ENCODE results near the gene AMER3.
"Not testable (repeated sequence)": the region's sequence is repeated elsewhere in the genome, so short reads cannot be mapped to it uniquely, and the experiment has no call there.

The AMER3 gene

GRCh38 chr2:130755256-130756052, at the start of gene AMER3:
TSS of gene AMER3 (plus strand) at chr2:130755540. CDS start at chr2:130762073, 6,533 bp downstream.
- TF ChIP-seq CTCF (IDR thresholded peaks at IDR 0.05; ENCODE audit: low read depth, low read length): no peak
- no peak within 1 kb of the TSS for H3K4me3 ChIP-seq (replicated peaks in 1 of 2; ENCODE audit: low read depth in 2 of 2, low read length in 2 of 2)
- DNase-seq (ENCODE audit: low read depth in 2 of 2): no peak

DNA sequence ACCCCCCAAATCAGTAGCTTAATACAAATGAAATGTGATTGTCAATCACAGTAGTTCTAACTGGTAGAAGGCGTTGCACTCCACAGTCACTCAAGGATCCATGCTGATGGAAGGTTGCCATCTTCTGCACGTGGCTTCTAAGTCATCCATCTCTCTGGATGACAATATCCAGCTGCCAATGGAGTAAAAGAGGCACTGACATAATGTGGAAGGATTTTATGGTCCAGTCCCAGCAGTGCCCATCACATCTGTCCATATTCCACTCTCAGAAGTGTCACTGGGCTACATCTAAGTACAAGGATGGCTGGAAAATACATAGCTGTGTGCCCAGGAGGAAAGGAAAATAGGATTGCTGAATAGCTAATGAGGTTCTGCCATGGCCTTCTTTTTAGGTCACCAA, 40.5 kb upstream of the AMER3 start:
- H3K4me3 ChIP-seq (replicated peaks in 1 of 2; ENCODE audit: low read depth in 2 of 2, low read length in 2 of 2); DNase-seq (ENCODE audit: low read depth in 2 of 2): not testable (repeated sequence)

GRCh38 chr2:130720036-130720435, 35.3 kb upstream of the AMER3 start:
- no peak for DNase-seq (ENCODE audit: low read depth in 2 of 2)
- no peak overlapping the region for H3K4me3 ChIP-seq (replicated peaks in 1 of 2; ENCODE audit: low read depth in 2 of 2, low read length in 2 of 2)
- TF ChIP-seq CTCF (IDR thresholded peaks at IDR 0.05; ENCODE audit: low read depth, low read length): no peak

DNA sequence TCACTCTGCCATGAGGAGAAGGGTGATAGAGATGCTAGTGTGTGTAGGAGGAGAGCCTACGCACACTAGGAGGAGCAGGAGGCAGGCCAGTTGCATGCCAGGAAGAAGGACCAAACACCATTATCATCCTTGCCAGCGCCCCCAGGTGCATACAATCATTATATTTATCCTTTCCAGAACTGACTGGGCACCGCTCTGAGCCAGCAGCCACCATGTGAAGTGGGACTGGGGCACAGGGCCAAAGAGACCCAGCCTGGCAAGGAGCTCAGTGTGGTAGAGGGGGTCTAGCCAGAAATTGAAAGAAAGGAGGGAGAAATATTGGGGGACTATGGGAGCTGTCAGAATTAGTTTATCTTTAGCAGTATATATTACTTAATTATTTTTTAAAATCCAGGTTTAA, 34.8 kb upstream of the AMER3 start:
- no peak overlapping the region for H3K4me3 ChIP-seq (replicated peaks in 1 of 2; ENCODE audit: low read depth in 2 of 2, low read length in 2 of 2)
- DNase-seq (ENCODE audit: low read depth in 2 of 2): no peak
- no peak for TF ChIP-seq CTCF (IDR thresholded peaks at IDR 0.05; ENCODE audit: low read depth, low read length)

DNA sequence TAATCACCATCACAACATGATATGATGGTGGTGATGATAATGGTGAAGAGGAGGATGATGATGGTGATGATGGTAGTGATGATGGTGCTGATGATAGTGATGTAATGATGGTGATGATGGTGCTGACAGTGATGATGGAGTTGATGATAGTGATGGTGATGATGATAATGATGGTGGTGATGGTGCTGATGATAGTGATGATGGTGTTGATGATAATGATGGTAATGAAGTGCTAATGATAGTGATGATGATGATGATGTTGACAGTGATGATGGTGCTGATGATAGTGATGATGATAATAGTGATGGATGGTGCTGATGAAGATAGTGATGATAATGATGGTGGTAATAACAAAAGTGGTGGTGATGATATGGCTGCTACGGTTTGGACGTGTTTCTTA, 30.9 kb upstream of the AMER3 start:
- no peak for TF ChIP-seq CTCF (IDR thresholded peaks at IDR 0.05; ENCODE audit: low read depth, low read length)
- DNase-seq (ENCODE audit: low read depth in 2 of 2): no peak
- H3K4me3 ChIP-seq (replicated peaks in 1 of 2; ENCODE audit: low read depth in 2 of 2, low read length in 2 of 2): no peak overlapping the region

DNA sequence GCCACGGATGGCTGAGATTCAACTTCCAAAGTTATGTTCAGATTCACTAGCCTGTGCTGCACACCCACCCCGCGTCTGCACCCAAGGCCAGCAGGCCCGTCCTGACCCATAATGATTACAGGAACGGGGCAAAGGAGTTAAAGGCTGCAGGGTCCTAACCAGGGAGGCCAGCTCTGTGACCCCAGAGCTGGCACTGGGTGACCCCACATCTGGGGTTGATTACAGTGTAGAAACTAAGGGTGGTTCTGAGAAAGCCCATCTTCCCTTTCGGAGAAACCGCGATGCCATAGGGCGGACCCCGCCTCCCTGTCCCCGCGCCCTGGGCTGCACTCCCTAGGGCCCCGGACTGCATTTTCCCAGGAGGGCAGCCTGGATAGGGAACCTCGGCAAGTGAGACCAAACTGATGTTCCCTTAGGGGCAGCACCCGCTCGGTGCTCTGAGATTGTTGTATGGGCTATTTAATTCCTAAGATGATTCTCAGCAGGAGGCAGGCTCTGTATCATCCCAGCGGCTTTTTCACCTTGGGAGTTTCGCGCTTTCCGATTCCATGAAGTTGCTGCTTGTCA, 28.6 kb upstream of the AMER3 start:
- no peak for TF ChIP-seq CTCF (IDR thresholded peaks at IDR 0.05; ENCODE audit: low read depth, low read length)
- H3K4me3 ChIP-seq (replicated peaks in 1 of 2; ENCODE audit: low read depth in 2 of 2, low read length in 2 of 2): peak overlapping the region; percentile 49 to 57
- no peak for DNase-seq (ENCODE audit: low read depth in 2 of 2)

DNA sequence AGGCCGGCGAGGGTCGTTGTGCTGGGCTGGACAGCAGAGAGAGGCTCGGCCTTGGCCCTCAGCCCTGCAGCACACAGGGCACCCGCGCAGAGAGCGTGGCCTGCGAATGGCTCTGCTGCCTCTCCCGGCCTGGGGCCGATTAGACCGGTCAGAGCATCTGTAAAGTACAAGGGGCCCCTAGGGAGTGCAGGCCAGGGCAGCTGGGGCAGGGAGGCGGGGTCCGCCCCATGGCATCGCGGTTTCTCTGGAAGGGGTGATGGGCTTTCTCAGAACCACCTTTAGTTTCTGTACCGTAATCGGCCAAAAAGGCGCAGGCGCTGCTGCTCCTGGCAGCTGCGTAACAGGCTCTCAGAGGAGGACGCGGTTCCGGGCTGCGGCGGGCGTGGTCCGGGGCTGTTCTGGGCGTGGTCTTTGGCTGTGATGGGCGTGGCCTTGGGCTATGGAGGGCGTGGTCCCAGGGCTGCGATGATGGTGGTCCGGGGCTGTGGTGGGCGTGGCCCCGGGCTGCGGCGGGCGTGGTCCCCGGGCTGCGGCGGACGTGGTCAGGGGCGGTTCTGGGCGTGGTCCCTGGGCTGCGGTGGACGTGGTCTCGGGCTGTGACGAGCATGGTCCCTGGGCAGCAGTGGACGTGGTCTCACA, 27.9 kb upstream of the AMER3 start:
- TF ChIP-seq CTCF (IDR thresholded peaks at IDR 0.05; ENCODE audit: low read depth, low read length): no peak
- peak overlapping the region; percentile 49 to 57 for H3K4me3 ChIP-seq (replicated peaks in 1 of 2; ENCODE audit: low read depth in 2 of 2, low read length in 2 of 2)
- peak; percentile 55 to 79 for DNase-seq (ENCODE audit: low read depth in 2 of 2)
